Measurements from ENCODE around the gene MCF2L. TPM values are rescaled to one million over a fixed set of nuclear protein-coding genes. Genes with fewer than 3 reads are reported as not detected.
"Not testable (repeated sequence)": the region's sequence is repeated elsewhere in the genome, so short reads cannot be mapped to it uniquely, and the experiment has no call there.

The MCF2L gene
- total RNA-seq, 1 experiment from 2014 or later = not detected

DNA sequence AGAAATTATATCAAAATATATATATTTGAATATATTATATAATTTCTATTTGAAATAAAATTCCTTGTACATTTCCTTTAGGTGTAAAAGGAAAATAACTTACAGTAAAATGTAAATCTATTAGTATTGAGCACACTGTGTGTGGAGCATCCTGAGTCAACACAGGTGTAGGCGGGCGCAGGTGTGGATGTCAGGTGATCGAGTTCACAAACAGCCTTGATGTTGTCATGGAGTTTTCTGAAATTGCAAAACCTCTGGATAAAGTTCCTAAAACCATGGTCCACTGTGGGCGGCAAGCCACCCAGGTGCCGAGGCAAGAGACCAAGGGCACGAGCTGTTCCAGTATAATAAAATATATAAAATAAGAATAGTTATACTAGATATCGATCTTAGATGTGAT, 27.7 kb upstream of the MCF2L start:
- intact Hi-C loops (cut with micrococcal nuclease) = no loop called here
- ChIA-PET CTCF (no interaction called here), POLR2A (no interaction called here)
- DNase-seq (ENCODE audit: unreplicated experiment) = no peak
- Mint-ChIP-seq H3K4me3 (ENCODE audit: unreplicated experiment) (no peak overlapping the region), H3K36me3 (ENCODE audit: insufficient read depth, unreplicated experiment) (no peaks in the 10 kb centered on the region), H3K27me3 (ENCODE audit: insufficient read depth, unreplicated experiment) (peaks cover 37% of the 10 kb centered on the region), H3K4me1 (ENCODE audit: insufficient read depth, unreplicated experiment) (peaks cover 6% of the 10 kb centered on the region), H3K27ac (ENCODE audit: low read depth, unreplicated experiment) (no peak overlapping the region), H3K9me3 (ENCODE audit: unreplicated experiment) (no peaks in the 10 kb centered on the region)
- no TSS peak for BruUV-seq (replicated peaks)
- TF ChIP-seq, protein P1, sequence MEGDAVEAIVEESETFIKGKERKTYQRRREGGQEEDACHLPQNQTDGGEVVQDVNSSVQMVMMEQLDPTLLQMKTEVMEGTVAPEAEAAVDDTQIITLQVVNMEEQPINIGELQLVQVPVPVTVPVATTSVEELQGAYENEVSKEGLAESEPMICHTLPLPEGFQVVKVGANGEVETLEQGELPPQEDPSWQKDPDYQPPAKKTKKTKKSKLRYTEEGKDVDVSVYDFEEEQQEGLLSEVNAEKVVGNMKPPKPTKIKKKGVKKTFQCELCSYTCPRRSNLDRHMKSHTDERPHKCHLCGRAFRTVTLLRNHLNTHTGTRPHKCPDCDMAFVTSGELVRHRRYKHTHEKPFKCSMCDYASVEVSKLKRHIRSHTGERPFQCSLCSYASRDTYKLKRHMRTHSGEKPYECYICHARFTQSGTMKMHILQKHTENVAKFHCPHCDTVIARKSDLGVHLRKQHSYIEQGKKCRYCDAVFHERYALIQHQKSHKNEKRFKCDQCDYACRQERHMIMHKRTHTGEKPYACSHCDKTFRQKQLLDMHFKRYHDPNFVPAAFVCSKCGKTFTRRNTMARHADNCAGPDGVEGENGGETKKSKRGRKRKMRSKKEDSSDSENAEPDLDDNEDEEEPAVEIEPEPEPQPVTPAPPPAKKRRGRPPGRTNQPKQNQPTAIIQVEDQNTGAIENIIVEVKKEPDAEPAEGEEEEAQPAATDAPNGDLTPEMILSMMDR (IDR thresholded peaks at IDR 0.05; ENCODE audit: unreplicated experiment) = no peak

DNA sequence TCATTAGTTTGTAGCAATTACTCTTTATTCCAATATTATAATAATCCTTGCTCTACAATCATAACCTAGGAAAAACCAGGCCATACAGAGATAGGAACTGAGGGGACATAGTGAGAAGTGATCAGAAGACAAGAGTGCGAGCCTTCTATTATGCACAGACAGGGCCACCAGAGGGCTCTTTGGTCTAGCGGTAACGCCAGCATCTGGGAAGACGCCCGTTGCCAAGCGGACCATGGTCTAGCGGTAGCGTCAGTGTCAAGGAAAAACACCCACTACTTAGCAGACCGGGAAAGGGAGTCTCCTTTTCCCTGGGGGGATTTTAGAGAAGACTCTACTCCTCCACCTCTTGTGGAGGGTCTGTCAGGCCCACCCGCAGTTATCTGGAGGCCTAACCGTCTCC, 27.2 kb upstream of the MCF2L start:
- BruUV-seq (replicated peaks); H3K27ac Mint-ChIP-seq (ENCODE audit: low read depth, unreplicated experiment); POLR2A ChIA-PET; H3K4me3 Mint-ChIP-seq (ENCODE audit: unreplicated experiment); DNase-seq (ENCODE audit: unreplicated experiment); H3K9me3 Mint-ChIP-seq (ENCODE audit: unreplicated experiment); CTCF ChIA-PET; H3K36me3 Mint-ChIP-seq (ENCODE audit: insufficient read depth, unreplicated experiment); H3K4me1 Mint-ChIP-seq (ENCODE audit: insufficient read depth, unreplicated experiment): not testable (repeated sequence)
- intact Hi-C loops (cut with micrococcal nuclease) = loop anchor here (1.0 to 2.0 kb wide), 3 partner anchors 454 to 621 kb away; no protein-coding TSS in a partner anchor
- peaks cover 41% of the 10 kb centered on the region for H3K27me3 Mint-ChIP-seq (ENCODE audit: insufficient read depth, unreplicated experiment)

DNA sequence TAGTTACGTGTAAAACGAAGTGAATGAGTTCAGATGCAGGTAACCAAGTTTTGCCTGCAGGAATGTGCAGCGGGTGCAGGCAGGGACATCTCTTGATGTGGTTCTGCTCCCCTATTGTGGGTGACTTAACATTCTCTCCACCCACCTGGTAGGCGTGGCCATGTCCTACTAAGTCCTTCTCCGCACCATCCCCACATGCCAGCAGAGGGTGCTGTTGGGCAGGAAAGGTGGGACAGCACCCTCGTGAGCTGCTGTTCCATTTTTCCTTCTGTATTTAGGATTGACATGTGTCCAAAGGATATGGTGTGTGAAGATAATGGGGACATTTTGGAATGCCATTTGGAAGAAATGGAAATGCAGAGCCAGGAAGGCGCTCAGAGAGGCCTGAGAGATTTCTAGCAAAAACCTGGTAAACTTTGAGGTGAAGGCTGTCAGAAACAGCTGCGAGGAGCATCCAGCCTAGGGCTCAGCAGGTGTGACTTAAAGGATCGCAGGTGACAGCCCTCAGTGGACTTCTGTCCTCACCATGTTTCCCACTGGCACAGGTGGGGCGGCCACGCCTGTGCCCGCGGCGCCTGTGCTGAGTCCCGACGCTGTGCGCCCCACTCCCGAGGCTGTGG, 26.2 kb upstream of the MCF2L start:
- POLR2A ChIA-PET = interaction anchor here (0.7 kb wide), 1 partner anchor 232 kb away, joined by 3 read pairs; no protein-coding TSS in a partner anchor
- TF ChIP-seq, protein P1 (IDR thresholded peaks at IDR 0.05; ENCODE audit: unreplicated experiment) = peak; percentile 91
- peak; percentile 96 for DNase-seq (ENCODE audit: unreplicated experiment)
- Mint-ChIP-seq H3K27ac (ENCODE audit: low read depth, unreplicated experiment) (no peak overlapping the region), H3K27me3 (ENCODE audit: insufficient read depth, unreplicated experiment) (peaks cover 44% of the 10 kb centered on the region), H3K4me1 (ENCODE audit: insufficient read depth, unreplicated experiment) (peaks cover 6% of the 10 kb centered on the region), H3K4me3 (ENCODE audit: unreplicated experiment) (peak overlapping the region; percentile 63), H3K9me3 (ENCODE audit: unreplicated experiment) (no peaks in the 10 kb centered on the region), H3K36me3 (ENCODE audit: insufficient read depth, unreplicated experiment) (no peaks in the 10 kb centered on the region)
- intact Hi-C loops (cut with micrococcal nuclease) = loop anchor here (1.0 to 2.0 kb wide), 3 partner anchors 453 to 620 kb away; no protein-coding TSS in a partner anchor
- CTCF ChIA-PET = interaction anchor here (0.6 to 1.6 kb wide), 15 partner anchors 8 to 619 kb away, joined by 3 to 8 read pairs (median 3); no protein-coding TSS in a partner anchor
- BruUV-seq (replicated peaks) = no TSS peak

DNA sequence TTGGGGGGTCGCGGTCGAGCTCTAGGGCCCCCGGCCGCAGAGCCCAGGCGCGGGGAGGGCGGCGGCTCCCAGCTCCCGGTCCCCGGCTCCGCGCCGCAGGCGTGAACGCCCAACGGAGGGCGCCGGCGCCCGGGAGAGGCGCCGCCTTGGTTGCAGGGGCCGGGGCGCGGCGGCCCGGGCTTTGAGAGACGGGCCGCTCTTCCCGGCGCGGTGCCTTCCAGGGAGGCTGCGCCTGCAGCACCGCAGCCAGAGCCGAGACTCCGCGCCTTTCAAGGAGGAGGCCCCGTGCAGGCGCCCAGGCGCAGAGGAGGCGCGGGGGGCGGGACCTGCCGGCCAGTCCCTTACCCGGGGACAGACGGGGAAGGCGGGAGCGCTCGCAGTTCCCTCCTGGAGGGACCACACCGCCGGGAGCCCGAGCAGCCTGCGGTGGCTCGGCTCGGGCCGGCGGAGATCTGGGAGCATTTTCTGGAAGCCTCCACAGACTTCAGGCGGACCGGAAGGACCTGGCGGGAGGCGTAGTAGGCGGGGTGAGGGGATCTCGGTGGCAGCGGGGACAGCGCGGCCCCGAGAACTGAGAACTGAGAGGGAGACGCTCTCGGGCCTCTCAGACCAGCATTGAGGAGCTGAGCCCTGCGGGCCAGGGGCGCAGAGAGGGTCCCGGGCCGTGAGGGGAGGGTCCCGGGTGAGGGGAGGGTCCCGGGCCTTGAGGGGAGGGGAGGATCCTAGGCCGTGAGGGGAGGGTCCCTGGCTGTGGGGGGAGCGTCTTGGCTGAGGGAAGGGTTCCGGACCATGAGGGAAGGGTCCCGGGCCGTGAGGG, 25.5 kb upstream of the MCF2L start:
- TF ChIP-seq, protein P1 (IDR thresholded peaks at IDR 0.05; ENCODE audit: unreplicated experiment) = no peak
- H3K4me1 Mint-ChIP-seq (ENCODE audit: insufficient read depth, unreplicated experiment) = peaks cover 6% of the 10 kb centered on the region
- no peak overlapping the region for H3K4me3 Mint-ChIP-seq (ENCODE audit: unreplicated experiment)
- ChIA-PET CTCF (interaction anchor here (0.6 to 1.6 kb wide), 17 partner anchors 8 to 618 kb away, joined by 3 to 8 read pairs (median 3); no protein-coding TSS in a partner anchor), POLR2A (no interaction called here)
- no peaks in the 10 kb centered on the region for H3K9me3 Mint-ChIP-seq (ENCODE audit: unreplicated experiment)
- intact Hi-C loops (cut with micrococcal nuclease) = loop anchor here (2.0 kb wide), 2 partner anchors 505 to 619 kb away; no protein-coding TSS in a partner anchor
- H3K27ac Mint-ChIP-seq (ENCODE audit: low read depth, unreplicated experiment) = no peak overlapping the region
- no peaks in the 10 kb centered on the region for H3K36me3 Mint-ChIP-seq (ENCODE audit: insufficient read depth, unreplicated experiment)
- H3K27me3 Mint-ChIP-seq (ENCODE audit: insufficient read depth, unreplicated experiment) = peaks cover 46% of the 10 kb centered on the region
- no peak for DNase-seq (ENCODE audit: unreplicated experiment)
- no TSS peak for BruUV-seq (replicated peaks)
